NCI-H510A treated with DMSO at 0.1 percent for 48 hours (cell line): ENCODE results near the gene ETV5.
"Not testable (repeated sequence)": the region's sequence is repeated elsewhere in the genome, so short reads cannot be mapped to it uniquely, and the experiment has no call there.

Source experiments
- DNase-seq: peaks from one replicate; lab custom pipeline; 2025; lab: John Stamatoyannopoulos, UW

The ETV5 gene

DNA sequence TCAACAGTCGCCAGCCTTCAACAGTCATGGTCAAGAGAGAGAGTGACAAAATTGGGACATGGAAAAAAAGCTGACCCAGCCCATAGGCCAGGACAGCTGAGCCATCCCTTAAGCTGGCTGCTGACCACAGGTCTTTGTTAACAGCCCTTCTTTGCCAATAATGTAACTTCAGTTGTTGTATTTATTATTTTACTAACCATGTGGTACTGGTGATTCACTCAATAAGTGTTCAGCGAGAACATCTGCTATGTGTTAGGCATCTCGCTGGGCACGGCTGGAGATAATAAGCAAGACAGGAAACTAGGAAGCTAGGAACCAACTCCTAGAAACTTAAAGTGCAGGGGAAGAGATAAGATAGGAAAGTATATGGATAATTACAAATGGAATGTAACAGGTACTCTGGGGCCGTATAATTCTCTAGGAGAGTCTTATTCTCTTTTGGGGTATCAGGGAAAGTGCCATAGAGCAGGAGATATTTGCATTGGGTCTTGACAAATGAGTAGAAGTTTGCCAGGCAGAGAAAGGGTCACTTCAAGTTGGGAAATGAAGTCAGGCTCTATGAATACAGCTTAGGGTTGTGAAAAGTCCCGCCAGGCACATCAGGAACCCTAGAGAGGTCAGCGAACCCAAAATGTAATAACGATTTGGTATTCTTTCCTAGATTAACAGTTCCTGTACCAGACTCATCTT, 87.1 kb downstream of the ETV5 start:
- DNase-seq: no peak

DNA sequence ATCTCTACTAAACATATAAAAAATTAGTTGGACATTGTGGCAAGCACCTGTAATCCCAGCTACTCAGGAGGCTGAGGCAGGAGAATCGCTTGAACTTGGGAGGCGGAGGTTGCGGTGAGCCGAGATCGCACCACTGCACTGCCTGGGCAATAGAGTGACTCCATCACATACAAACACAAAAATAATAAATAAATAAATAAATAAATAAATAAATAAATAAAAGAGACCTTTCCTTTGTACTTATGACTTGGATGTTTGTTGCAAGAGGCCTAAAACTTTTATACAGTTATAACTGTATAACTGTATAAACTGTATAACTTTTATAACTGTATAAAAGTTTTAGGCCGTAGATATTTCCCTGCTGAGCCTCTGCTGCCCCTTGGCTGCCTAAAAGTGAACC, 87.6 kb downstream of the ETV5 start:
- not testable (repeated sequence) for DNase-seq

DNA sequence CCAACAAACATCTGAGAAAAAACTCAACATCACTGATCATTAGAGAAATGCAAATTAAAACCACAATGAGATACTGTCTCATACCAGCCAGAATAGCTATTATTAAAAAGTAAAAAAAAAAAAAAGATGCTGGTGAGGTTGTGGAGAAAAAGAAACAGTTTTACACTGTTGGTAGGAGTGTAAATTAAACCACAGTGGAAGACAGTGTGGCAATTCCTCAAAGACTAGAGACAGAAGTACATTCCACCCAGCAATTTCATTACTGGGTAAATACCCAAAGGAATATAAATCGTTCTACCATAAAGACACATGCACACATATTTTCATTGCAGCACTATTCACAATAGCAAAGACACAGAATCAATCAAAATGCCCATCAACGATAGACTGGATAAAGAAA, 89.6 kb downstream of the ETV5 start:
- not testable (repeated sequence) for DNase-seq

DNA sequence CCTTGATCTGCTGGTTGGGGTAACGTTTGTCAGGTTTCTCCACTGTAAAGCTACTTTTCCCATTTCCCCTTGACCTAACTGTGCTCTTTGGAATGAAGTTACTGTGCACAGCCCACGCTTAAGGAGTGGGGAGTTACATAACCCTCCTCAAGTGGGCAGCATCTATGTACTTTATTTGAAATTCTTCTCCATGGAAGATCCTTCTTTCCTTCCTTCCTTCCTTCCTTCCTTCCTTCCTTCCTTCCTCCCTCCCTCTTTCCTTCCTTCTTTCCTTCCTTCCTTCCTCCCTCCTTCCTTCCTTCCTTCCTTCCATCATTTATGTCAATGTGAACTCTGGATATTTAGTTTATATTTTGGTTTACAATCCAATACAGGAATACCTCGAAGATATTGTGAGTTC, 94.0 kb downstream of the ETV5 start:
- no peak for DNase-seq

DNA sequence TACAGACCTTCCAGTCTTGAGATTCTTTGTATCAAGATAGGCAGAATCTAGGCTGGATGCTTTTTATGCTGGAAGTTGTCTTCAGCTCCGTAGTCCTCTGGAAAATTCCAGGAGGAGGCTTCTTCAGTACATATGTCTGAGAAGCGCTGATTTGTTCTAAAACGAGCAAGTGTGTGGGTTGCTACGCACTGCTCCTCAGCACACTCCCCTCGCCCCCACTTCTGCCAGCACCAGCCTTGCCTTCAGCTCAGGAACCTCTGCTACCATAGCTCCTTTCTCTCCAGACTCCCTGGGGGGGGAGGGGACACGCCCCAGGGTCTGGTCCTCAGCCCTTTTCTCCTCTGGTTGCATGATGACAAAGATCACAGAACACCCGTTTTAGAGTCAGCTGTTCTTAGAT, 95.6 kb downstream of the ETV5 start:
- no peak for DNase-seq

DNA sequence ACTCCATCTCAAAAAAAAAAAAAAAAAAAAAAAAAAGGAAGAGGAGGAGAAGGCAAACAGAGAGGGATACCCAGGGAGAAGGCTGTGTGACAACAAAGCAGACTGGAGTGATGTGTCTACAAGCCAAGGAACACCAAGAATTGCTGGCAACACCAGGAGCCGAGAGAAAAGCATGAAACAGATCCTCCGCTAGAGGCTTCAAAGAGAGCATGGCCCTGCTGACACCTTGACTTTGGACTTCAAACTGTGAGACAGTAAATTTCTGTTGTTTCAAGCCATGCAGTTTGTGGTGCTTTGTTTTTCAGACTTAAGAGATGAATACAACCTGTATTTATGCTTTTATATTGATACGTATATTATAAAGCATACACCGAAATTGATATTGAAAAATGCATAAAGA, 96.8 kb downstream of the ETV5 start:
- no peak for DNase-seq

DNA sequence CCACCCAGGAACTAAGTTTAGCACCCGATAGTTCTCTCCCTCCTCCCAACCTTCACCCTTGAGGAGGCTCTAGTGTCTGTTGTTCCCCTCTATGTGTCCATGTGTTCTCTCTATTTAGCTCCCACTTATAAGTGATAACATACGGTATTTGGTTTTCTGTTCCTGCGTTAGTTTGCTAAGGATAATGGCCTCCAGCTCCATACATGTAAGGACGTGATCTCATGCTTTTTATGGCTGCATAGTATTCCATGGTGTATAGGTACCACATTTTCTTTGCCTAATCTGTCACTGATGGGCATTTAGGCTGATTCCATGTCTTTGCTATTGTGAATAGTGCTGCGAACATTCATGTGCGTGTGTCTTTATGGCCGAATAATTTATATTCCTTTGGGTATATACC, 104.2 kb downstream of the ETV5 start:
- no peak for DNase-seq

DNA sequence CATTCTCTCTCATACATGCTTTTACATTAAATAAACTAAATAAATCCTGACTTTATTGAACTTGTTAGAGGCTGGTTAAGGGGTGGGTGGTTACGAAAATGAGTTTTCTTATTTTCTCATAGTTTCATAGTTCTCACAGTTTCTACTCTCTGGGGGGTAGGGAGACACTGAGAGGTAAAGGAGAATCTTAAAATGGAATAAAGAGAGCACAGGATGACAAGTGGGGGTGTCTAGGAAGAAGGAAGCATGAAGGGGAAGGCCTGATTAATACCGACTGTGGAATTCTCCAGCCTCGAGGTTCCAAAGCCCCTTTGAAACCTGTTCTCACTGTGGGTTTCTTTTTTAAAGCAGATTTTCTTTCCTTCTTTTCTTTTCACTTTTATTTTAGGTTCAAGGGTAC, 104.7 kb downstream of the ETV5 start:
- DNase-seq: no peak

DNA sequence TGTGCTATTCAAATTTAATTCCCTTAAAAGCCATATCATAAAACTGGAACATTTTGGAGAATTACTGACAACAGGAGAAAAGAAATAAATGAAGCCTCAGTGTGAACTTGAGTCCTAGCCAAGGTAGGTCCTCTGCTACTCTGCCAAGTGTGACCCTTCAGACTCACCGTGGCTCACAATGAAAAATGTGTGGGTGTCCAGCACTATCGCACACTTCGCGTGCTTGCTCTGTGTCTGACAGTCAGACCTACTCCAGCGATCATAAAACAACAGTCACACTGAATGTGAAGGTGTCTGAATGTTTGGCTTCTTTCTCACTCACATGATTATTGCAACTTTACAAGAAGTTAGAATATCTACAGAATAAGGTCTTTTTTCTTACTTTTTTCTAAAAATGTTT, 105.3 kb downstream of the ETV5 start:
- no peak for DNase-seq

DNA sequence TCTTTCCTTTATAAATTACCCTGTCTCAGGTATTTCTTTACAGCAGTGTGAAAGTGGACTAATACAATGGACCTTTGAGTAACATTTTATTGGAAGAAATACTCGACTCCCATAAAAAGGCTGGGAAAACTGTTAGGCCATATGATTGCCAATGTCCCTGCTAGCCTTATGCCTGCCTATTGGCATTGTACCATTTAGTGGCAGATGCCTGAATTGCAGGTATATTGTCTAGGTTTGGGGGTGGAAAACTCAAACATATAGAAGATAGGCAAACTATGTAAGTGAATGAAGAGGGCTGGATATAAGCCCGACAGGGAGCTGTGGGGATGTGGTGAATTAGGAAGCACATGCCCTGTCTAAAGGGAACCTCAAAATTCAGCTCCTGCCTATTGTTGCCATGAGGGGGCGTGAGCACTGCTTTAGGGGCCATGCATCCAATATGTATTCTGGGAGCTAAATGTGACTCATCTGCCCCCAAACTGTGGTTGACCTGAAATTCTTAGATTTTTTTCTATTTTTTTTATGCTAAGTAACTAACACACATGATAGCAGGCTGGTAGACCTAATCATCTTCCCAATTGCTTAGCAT, 105.9 kb downstream of the ETV5 start:
- no peak for DNase-seq

DNA sequence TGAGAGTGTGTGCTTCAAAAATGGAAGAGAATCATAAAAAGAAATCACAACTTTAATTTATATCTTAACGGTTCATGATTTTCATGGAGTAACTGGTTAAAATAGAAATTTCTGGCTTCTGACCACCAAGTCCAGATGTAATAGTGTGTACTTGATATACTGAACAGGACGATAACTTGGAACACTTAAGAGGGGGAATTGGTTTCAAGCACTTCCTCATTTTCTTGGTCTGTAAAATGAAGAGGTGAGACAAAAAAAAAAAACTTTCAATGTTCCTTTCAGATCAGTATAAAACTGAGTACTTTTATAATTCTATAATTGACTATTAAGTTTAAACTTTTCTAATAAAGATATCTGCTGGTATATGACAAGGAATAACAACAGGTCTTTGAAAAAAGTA, 107.0 kb downstream of the ETV5 start:
- DNase-seq: no peak

DNA sequence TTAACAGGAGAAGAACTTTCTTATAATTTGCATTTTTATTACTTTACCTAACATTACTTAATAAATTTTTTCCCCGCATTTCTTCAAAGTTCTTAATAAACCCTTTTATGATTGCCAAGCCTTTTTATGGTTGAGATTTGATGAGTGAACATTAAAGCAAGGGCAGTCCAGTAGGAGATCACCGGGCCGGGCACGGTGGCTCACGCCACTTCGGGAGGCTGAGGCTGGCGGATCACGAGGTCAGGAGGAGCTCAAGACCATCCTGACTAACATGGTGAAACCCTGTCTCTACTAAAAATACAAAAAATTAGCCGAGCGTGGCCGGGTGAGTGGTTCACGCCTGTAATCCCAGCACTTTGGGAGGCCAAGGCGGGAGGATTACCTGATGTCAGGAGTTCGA, 109.7 kb downstream of the ETV5 start:
- DNase-seq: no peak

DNA sequence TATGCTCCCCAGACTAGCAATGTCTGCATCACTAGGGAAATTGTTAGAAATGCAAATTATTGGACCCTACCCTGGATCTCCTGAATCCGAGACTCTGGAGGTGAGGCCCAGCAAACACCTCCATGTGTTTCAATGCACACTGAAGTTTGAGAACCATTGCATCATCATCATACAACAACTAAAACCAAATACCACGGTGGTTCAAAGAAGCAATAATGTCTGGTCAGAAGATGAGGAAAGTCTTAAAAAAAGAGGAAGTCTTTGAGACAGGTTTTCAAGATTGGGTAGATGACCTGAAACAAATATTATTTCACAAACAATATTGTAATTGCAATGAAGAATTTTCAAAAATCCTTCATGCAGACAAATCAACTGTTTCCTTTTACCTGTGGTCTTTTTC, 110.8 kb downstream of the ETV5 start:
- no peak for DNase-seq

DNA sequence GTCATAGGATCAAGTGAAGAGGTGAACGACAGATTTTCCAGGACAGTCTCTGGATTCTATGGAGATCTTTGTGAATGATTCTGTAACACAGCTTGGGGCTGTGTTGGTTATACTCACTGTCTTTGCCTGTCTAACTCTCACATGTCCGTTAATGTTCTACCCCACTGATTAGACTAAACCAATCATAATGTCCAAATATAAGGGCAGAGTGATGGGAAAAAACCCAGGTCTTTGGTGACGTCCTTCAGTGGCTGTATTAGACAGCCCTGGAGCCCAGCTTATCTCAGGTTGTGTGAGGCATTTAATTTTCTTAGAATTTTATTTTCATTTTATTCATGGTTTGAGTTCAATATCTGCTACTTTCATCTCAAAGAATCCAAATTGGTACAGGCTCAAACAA, 111.8 kb downstream of the ETV5 start:
- DNase-seq: no peak
